GM10248 (cell line): Measurements from ENCODE around the gene DUS1L.

Experiments used
- CTCF ChIA-PET: fragments of 300-600 bp; sonication (Branson Sonifier 250); formaldehyde crosslinking; extraction: SDS; loops from one replicate; lab custom pipeline; 2021; ENCODE audit warnings: antibody characterized with exemption; lab: Yijun Ruan, JAX
- POLR2A ChIA-PET: fragments of 350-650 bp; sonication (Branson Sonifier 250); formaldehyde crosslinking; extraction: SDS; loops from one replicate; lab custom pipeline; 2020; ENCODE audit warnings: antibody characterized with exemption; lab: Yijun Ruan, JAX
- DNase-seq: peaks from one replicate; pipeline ENCODE4 v3.0.0; 2012; ENCODE audit errors: extremely low spot score
- TF ChIP-seq, protein P1 (sequence below): IDR thresholded peaks from 2 replicates; pipeline ENCODE4 v1.5.1; 2012; ENCODE audit warnings: mild to moderate bottlenecking, low read depth; ENCODE audit errors: extremely low read depth, missing control alignments, control extremely low read depth

The DUS1L gene

DNA sequence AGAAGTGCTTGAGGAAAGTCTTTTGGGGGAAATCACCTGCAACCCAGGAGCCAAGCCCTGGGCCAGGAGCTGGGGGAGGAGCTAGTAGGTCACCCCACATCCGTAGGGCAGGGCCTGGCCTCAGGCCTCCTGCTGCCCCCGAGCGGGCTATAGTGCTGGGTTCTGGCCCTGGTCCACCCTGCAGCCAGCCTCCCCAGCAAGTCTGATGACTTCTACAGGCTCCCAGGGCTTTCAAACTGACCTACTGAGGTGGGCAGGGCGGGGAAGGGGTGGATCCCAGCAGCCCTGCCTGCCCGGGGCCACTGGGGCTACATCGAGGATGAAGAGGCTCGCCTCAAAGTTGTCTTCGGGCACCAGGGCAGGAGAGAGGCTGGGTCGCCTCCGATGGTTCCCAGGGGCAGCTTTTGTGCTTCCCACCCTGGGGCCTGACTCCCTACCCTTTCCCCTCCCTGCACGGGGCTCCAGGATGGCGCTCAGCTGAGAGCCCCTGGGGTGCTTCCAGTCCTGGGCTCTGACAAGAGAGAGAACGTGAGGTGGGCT lies 47.9 kb downstream of the DUS1L start:
- TF ChIP-seq, protein P1, sequence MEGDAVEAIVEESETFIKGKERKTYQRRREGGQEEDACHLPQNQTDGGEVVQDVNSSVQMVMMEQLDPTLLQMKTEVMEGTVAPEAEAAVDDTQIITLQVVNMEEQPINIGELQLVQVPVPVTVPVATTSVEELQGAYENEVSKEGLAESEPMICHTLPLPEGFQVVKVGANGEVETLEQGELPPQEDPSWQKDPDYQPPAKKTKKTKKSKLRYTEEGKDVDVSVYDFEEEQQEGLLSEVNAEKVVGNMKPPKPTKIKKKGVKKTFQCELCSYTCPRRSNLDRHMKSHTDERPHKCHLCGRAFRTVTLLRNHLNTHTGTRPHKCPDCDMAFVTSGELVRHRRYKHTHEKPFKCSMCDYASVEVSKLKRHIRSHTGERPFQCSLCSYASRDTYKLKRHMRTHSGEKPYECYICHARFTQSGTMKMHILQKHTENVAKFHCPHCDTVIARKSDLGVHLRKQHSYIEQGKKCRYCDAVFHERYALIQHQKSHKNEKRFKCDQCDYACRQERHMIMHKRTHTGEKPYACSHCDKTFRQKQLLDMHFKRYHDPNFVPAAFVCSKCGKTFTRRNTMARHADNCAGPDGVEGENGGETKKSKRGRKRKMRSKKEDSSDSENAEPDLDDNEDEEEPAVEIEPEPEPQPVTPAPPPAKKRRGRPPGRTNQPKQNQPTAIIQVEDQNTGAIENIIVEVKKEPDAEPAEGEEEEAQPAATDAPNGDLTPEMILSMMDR, result no peak
- ChIA-PET POLR2A (interaction anchor here (0.5 to 1.0 kb wide), 2 partner anchors 20 to 598 kb away, joined by 3 read pairs; partner anchors contain the start of gene DCXR), CTCF (interaction anchor here (1.0 to 10.6 kb wide), 3 partner anchors 28 to 63 kb away, joined by 3 to 106 read pairs (median 4); partner anchors contain the start of gene NOTUM)
- DNase-seq, result no peak

DNA sequence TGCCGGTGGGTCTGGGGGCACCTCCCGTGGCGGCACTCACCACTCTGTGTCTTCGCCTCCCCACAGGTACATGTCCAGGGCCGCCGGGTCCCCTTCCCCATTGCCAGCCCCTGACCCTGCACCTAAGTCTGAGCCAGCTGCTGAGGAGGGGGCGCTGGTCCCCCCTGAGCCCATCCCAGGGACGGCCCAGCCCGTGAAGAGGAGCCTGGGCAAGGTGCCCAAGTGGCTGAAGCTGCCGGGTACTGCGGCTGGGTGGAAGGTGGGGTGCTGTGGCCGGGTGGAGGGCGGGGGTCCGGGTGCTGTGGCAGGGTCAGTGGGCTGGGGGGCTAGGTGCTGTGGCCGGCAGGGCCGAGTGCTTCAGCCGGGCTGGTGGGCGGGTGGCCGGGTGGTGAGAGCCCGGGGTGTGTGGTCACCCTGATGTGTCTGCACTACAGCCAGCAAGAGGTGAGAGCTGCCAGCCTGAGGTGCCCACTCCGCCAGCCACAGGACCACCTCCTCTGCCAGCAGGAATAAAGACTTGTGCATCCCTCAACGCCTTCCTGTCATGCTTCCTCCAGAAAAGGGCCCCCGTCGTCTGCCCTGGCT lies 48.6 kb downstream of the DUS1L start:
- CTCF ChIA-PET, result interaction anchor here (1.0 to 10.6 kb wide), 4 partner anchors 21 to 62 kb away, joined by 3 to 106 read pairs (median 4); partner anchors contain the start of genes DCXR and NOTUM
- DNase-seq, result no peak
- TF ChIP-seq, protein P1, result no peak
- POLR2A ChIA-PET, result interaction anchor here (1.0 kb wide), 1 partner anchor 21 kb away, joined by 3 read pairs; the partner anchor contains the start of gene DCXR

DNA sequence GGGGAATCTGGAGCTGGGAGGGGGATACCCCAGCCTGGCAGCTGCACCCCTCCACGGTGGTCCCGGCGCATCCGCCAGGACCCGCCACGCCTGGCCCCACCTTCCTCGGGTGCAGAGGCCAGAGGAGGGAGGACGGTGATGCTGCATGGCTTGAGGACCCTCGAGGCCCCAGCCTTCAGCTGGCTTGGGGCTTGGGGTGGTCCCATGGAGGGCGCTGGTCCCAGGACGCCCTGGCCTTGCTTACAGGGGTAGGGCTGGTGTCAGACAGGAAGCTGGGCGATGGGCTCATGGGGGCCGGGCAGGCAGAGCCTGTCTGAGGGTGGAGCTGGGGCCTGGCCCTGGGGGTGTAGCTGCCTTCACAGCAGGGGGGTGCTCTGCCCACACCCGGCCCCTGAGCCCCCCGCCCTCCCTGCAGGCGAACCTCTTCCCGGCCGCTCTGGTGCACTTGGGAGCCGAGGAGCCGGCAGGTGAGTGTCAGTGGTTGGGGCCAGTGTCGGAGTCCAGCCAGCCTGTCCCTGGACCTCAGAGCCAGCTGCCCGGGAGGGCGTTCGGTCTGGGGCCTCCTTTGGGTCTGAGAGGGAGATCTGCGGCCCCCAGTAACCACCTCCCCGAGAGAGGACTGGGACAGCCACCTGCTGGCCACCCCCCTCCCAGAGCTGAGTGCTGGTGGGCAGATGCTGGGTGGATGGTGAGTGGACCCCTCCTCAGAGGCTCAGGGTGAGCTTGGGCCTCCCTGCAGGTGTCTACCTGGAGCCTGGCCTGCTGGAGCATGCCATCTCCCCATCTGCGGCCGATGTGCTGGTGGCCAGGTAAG lies 49.3 kb downstream of the DUS1L start:
- ChIA-PET POLR2A (no interaction called here), CTCF (interaction anchor here (1.0 to 10.6 kb wide), 4 partner anchors 21 to 62 kb away, joined by 3 to 106 read pairs (median 4); partner anchors contain the start of genes DCXR and NOTUM)
- no peak for DNase-seq
- TF ChIP-seq, protein P1, result no peak

DNA sequence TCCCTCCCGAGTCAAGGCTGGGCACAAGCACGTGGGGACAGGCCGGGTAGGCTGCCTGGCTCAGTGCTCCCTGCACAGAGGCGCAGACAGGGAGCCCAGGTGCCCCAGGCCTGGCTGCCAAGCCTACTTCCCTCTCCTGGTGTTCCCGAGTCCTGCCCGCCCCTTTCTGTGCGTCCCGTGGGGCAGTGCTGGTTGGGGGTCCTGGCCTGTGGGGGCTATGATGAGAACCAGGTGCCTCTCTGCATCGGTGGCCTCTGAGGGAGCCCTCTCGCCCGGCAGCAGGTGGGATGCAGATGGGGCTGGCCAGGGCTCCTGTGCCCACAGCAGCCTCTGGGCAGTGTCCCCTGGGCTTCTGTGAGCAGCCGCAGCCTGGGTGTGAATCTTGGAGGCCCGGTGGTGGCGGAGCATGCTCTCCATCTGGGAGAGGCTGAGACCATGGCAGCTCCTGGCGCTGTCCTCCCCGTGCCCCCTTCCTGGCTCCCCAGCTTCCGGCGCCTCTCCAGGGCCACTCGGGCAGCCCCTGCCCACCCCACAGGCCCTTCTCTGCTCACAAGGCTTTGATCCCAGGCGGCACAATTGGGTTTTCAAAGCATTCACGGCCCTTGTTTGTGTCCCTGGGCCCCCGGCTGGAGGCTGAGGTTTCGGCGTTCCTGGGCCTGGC lies 50.2 kb downstream of the DUS1L start:
- POLR2A ChIA-PET, result interaction anchor here (0.5 kb wide), 1 partner anchor 269 kb away, joined by 3 read pairs; no protein-coding TSS in a partner anchor
- TF ChIP-seq, protein P1, result no peak
- CTCF ChIA-PET, result interaction anchor here (0.8 to 10.6 kb wide), 3 partner anchors 22 to 55 kb away, joined by 4 to 106 read pairs (median 5); partner anchors contain the start of genes DCXR and NOTUM
- DNase-seq, result no peak

DNA sequence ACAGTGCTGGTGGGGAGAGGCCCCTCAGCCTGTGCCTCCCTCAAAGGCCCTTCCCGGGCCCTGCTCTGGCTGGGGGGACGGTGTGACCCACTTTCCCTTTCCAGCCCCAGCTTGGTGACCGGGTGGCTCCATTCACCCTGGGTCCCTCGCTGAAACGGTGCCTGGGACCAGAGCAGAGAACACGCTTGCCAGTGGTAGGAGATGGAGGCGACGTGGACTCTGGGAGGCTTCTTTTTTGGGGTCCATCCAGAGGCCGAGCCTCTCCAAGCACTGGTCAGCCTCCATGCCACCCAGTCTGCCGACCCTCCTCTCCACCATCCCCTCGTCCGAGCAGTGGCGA lies 50.7 kb downstream of the DUS1L start:
- ChIA-PET POLR2A (interaction anchor here (0.5 to 0.6 kb wide), 2 partner anchors 270 to 514 kb away, joined by 3 to 7 read pairs; no protein-coding TSS in a partner anchor), CTCF (interaction anchor here (0.8 to 10.6 kb wide), 2 partner anchors 23 to 55 kb away, joined by 4 to 106 read pairs; partner anchors contain the start of genes DCXR and NOTUM)
- TF ChIP-seq, protein P1, result no peak
- DNase-seq, result no peak

DNA sequence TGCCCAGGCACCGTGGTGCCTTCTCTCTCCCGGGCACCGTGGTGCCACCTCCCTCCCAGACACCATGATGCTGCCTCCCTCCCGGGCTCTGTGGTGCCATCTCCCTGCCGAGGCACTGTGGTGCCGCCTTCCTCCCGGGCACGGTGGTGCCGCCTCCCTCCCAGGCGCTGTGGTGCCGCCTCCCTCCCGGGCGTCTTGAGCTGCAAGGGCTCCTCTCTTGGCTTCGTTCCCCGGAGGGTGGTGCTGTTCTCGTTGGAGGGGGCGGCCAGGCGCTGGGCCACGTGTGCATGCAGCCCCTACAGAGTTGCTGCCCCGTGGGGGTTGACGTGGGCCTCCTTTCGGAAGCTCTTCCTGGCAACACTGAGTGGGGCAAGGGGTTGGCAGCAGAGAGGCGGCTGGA lies 51.2 kb downstream of the DUS1L start:
- DNase-seq, result no peak
- CTCF ChIA-PET, result interaction anchor here (0.8 to 10.6 kb wide), 2 partner anchors 23 to 54 kb away, joined by 4 to 106 read pairs; partner anchors contain the start of genes DCXR and NOTUM
- POLR2A ChIA-PET, result interaction anchor here (0.6 kb wide), 1 partner anchor 514 kb away, joined by 7 read pairs; no protein-coding TSS in a partner anchor
- TF ChIP-seq, protein P1, result no peak
